AG09319 (cell line): ENCODE data around the gene MAN2B2.

ENCODE experiments used
- DNase-seq: peaks from one replicate; pipeline ENCODE4 v3.0.0-alpha.2; 2010; ENCODE audit warnings: low read depth; ENCODE audit errors: extremely low read depth
- TF ChIP-seq, protein P1 (sequence below): IDR thresholded peaks from 2 replicates; pipeline ENCODE4 v1.5.1; 2011; ENCODE audit warnings: low read depth, mild to moderate bottlenecking, inconsistent platforms, low read length, moderate library complexity

MAN2B2 gene

DNA sequence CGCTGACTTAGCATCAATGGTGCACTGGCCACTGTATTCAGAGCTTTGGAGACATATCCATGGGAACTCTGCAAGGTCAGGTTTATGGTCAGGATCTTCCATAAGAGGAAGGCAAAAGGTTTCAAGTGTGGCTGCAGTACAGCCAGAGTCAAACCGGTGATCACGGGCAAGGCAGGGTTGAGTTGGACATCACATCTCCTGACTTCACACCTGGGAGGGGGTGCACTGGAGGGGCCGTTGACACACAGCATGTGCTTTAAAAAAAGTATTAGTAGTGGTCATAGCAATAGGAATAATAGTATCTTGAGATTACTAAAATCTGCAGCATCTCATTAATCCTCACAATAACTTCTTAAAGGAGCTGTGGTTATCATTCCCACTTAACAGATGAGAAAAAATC lies 28.9 kb upstream of the MAN2B2 start:
- TF ChIP-seq, protein P1, sequence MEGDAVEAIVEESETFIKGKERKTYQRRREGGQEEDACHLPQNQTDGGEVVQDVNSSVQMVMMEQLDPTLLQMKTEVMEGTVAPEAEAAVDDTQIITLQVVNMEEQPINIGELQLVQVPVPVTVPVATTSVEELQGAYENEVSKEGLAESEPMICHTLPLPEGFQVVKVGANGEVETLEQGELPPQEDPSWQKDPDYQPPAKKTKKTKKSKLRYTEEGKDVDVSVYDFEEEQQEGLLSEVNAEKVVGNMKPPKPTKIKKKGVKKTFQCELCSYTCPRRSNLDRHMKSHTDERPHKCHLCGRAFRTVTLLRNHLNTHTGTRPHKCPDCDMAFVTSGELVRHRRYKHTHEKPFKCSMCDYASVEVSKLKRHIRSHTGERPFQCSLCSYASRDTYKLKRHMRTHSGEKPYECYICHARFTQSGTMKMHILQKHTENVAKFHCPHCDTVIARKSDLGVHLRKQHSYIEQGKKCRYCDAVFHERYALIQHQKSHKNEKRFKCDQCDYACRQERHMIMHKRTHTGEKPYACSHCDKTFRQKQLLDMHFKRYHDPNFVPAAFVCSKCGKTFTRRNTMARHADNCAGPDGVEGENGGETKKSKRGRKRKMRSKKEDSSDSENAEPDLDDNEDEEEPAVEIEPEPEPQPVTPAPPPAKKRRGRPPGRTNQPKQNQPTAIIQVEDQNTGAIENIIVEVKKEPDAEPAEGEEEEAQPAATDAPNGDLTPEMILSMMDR = no peak
- no peak for DNase-seq

DNA sequence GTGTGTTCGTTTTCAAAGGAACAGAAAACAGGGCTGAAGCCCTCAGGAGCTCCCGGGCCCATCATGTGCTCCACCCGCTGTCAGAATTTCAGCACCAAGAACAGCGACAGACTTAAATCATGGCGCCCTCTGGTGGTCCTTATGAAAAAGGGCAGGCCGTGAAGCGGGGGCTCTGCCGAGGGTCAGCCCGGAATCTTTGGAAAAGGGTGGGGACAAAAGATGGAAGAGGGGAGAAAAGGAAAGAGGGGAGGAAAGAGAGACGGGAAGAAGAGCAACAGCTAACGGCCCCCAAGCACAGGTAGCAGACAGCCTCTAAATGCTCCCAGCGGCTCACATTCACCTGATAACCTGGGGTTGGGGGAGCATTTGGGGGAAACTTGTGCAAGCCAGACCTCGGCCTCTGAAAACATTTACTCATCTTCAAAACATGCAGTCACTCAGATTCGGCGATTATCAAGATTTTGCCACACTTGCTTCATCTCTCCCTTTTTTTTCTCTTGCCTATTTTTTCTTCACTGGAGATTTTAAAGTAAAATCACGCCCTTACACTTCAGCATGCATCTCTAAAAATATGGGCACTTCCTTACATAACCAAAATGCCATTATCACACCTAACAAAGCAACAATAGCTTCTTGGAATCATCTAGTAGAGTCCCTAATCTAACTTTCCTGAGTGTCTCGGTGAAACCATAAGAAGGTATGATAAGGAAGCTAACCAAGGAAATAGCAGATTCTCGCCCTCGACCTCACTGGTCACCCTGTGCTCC lies 28.1 kb upstream of the MAN2B2 start:
- peak; percentile 27 for DNase-seq

DNA sequence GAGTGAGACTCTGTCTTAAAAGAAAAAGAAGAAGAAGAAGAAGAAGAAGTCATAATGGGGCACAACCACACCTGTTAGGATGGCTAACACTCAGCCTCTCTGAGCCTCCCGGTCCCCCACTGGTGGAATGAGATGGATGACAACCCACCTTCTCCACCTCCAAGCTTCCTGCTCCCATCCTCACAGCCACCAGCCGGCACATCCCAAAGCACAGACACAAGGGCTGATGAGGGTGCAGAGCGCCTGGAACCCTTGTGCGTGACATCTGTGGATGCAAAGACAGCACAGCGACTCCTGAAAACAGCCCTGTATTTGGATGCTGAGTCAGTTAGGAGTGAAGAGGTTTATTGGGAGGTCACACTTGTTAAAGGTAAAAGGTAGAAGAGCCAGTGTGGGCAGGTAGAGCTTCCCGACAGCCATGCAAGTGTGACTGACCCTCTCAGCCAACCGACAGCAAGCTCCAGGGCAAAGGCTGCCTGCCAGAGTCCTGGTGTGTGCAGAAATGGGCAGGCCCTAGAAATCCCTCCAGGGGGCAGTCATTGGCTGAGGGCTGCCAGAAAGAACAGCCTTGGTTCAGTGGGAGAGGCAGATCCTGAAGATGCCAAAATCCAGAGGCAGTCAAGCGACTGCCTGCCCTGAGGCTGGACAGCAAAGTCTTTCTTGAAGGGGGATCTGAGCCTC lies 26.6 kb upstream of the MAN2B2 start:
- TF ChIP-seq, protein P1 = peak; percentile 20
- DNase-seq = no peak

More for the DNA sequence above, 28.1 kb upstream of the MAN2B2 start:
- TF ChIP-seq, protein P1 = peak; percentile 87

DNA sequence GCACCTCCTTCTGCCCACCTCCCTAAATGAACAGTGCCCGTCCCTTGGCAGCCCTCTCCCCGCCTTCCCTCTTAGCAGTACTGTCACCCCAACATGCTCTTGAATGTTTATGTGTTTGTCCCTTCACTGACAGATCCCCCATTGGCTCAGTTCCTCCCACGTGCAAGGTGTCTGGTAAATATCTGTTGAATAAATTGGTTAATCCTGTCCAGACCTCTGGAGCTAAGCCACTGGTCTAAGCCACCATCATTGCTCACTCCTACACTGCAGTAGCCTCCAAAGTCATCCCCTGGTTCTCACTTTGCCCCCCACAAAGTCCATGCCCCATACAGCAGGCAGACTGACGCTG lies 26.1 kb upstream of the MAN2B2 start:
- TF ChIP-seq, protein P1 = no peak
- no peak for DNase-seq

DNA sequence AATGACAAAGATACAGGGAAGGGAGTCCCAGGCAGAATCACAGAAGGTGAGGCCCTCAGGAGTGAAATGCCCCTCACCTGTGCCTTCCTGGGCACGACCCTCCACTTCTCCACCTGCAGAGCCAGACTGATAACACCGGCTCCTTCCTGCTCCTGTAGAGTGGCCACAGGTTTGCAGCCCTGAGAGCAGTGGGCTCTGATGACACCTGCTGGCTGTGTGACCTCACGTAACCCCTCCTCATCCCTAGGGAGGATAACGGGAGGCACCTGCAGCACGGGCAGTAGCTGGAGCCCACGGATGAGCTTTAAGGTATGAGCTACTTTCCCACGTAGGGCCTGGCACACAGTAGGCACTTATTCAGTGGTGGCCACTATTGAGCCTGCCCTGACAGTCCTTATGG lies 25.5 kb upstream of the MAN2B2 start:
- no peak for DNase-seq
- TF ChIP-seq, protein P1 = no peak

DNA sequence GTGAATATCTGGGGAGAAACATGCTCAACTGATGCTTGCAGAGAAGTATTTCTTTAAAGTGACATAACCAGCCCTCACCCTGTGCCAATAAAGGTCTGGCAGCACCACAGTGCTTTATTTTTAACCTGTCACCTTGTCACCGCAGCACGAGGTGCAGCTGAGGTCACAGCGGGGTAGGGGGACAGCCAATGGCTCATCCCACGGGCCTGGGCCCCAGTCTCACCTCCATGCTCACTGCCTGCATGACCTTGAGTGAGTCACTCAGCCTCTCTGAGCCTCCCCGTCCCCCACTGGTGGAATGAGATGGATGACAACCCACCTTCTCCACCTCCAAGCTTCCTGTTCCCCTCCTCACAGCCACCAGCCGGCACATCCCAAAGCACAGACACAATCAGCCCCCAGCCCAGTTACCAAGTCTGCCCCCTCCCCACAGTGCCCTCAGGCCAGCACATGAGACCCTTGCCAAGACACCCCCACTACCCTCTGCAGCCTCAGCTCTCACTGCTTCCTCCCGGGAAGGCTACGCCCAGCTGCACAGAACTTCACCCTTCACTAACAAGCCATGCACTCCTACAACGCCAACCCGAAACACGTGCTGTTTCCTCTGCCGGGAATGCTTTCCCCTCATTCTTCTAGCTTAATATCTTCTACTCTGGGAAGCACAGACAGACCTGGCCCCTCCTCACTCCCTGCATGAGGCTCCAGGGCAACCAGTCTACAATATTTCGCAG lies 24.9 kb upstream of the MAN2B2 start:
- DNase-seq = no peak
- TF ChIP-seq, protein P1 = no peak

DNA sequence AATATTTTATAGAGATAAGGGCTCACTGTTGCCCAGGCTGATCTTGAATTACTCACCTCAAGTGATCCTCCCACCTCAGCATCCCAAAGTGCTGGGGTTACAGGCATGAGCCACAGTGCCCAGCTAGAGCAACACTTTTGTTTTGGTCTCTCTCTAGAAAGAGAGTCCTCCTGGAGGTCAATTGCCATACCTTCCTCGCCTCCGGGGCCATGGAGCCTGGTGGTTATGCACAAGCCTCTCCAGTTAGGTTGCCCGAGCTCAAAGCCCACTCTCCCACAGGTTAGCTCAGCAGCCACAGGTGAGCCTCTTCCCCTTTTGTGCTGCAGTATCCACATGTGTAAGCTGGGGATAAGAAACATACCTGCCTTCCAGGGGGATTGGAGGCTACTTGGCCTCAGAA lies 24.2 kb upstream of the MAN2B2 start:
- TF ChIP-seq, protein P1 = no peak
- no peak for DNase-seq
